Astrocyte (in vitro differentiated cells and primary cell): ENCODE results near the gene PERM1.

ENCODE experiments used
- EZH2 ChIP-seq: IDR thresholded peaks from 2 replicates; pipeline ENCODE4 v1.6.1; 2012; ENCODE audit warnings: mild to moderate bottlenecking, low read length, inconsistent platforms; ENCODE audit not compliant: insufficient read depth
- TF ChIP-seq, protein P1 (sequence below): IDR thresholded peaks from 2 replicates; pipeline ENCODE4 v1.5.1; 2011; ENCODE audit warnings: low read depth, mild to moderate bottlenecking, inconsistent platforms, low read length, moderate library complexity; ENCODE audit not compliant: insufficient read depth

GRCh38 chr1:1011396-1011949 is 29.6 kb upstream of the PERM1 start:
- TF ChIP-seq, protein P1, sequence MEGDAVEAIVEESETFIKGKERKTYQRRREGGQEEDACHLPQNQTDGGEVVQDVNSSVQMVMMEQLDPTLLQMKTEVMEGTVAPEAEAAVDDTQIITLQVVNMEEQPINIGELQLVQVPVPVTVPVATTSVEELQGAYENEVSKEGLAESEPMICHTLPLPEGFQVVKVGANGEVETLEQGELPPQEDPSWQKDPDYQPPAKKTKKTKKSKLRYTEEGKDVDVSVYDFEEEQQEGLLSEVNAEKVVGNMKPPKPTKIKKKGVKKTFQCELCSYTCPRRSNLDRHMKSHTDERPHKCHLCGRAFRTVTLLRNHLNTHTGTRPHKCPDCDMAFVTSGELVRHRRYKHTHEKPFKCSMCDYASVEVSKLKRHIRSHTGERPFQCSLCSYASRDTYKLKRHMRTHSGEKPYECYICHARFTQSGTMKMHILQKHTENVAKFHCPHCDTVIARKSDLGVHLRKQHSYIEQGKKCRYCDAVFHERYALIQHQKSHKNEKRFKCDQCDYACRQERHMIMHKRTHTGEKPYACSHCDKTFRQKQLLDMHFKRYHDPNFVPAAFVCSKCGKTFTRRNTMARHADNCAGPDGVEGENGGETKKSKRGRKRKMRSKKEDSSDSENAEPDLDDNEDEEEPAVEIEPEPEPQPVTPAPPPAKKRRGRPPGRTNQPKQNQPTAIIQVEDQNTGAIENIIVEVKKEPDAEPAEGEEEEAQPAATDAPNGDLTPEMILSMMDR: no peak
- no peak for TF ChIP-seq EZH2
